Neural crest cell (in vitro differentiated cells): Measurements from ENCODE around the gene FADS2. TPM values are rescaled to one million over a fixed set of nuclear protein-coding genes. Genes with fewer than 3 reads are reported as not detected.

Experiments
- DNase-seq: peaks from one replicate; pipeline ENCODE4 v3.0.0; 2021; ENCODE audit warnings: low read depth, mixed read lengths, low spot score
- H3K27ac Mint-ChIP-seq: one replicate; pipeline ENCODE4 v1.8.0; 2021; ENCODE audit warnings: mild to moderate bottlenecking, mixed read lengths; ENCODE audit not compliant: unreplicated experiment
- H3K27me3 Mint-ChIP-seq: 2 replicates; pipeline ENCODE4 v1.8.0; 2021; ENCODE audit warnings: low read depth, mild to moderate bottlenecking, mixed read lengths
- H3K36me3 Mint-ChIP-seq: 2 replicates; pipeline ENCODE4 v1.8.0; 2021; ENCODE audit warnings: low read depth, mild to moderate bottlenecking, mixed read lengths
- H3K4me1 Mint-ChIP-seq: 2 replicates; pipeline ENCODE4 v1.8.0; 2021; ENCODE audit warnings: mixed read lengths
- H3K4me3 Mint-ChIP-seq: one replicate; pipeline ENCODE4 v1.8.0; 2021; ENCODE audit warnings: mild to moderate bottlenecking, mixed read lengths
- H3K9me3 Mint-ChIP-seq: 2 replicates; pipeline ENCODE4 v1.8.0; 2021; ENCODE audit warnings: mixed read lengths
- CTCF ChIP-seq: fragments of 200-600 bp; sonication (generic); conservative IDR thresholded peaks from 2 replicates; pipeline ENCODE4 v1.5.0; 2021; ENCODE audit warnings: antibody characterized with exemption, mild to moderate bottlenecking
- total RNA-seq: library from RNA; stranded (reverse); gene quantifications from 2 replicates; pipeline ENCODE4 v1.2.1, GENCODE V29; 2021

Gene FADS2
- total RNA-seq, 1 donor from 2014 or later, result 976 TPM

GRCh38 chr11:61814247-61814957 is 13.7 kb upstream of the FADS2 start:
- Mint-ChIP-seq H3K27me3 (no peaks in the 10 kb centered on the region), H3K9me3 (peaks cover 9% of the 10 kb centered on the region), H3K27ac (peak overlapping the region; percentile 100), H3K4me1 (peaks cover 26% of the 10 kb centered on the region), H3K4me3 (peak overlapping the region; percentile 94), H3K36me3 (peaks cover 38% of the 10 kb centered on the region)
- no peak for DNase-seq
- no peak for TF ChIP-seq CTCF

GRCh38 chr11:61814958-61815789 is 12.9 kb upstream of the FADS2 start:
- Mint-ChIP-seq H3K27me3 (no peaks in the 10 kb centered on the region), H3K4me1 (peaks cover 26% of the 10 kb centered on the region), H3K36me3 (peaks cover 33% of the 10 kb centered on the region), H3K9me3 (peaks cover 9% of the 10 kb centered on the region), H3K27ac (peak overlapping the region; percentile 100), H3K4me3 (peak overlapping the region; percentile 94)
- TF ChIP-seq CTCF, result no peak
- DNase-seq, result peak; percentile 91

GRCh38 chr11:61815790-61816735 is 12.0 kb upstream of the FADS2 start:
- no peak for TF ChIP-seq CTCF
- peak; percentile 54 for DNase-seq
- Mint-ChIP-seq H3K27ac (peak overlapping the region; percentile 100), H3K4me1 (peaks cover 26% of the 10 kb centered on the region), H3K27me3 (no peaks in the 10 kb centered on the region), H3K4me3 (peak overlapping the region; percentile 94), H3K9me3 (peaks cover 9% of the 10 kb centered on the region), H3K36me3 (peaks cover 27% of the 10 kb centered on the region)

GRCh38 chr11:61816736-61817455 is 11.2 kb upstream of the FADS2 start, which contains the start of gene FADS1:
Gene FADS1 (minus strand): TSS chr11:61817003. CDS start chr11:61816929, 74 bp downstream.
- Mint-ChIP-seq H3K9me3 (peaks cover 9% of the 10 kb centered on the region), H3K36me3 (peaks cover 25% of the 10 kb centered on the region), H3K27me3 (no peaks in the 10 kb centered on the region), H3K4me1 (peaks cover 26% of the 10 kb centered on the region), H3K27ac (peak within 1 kb of the TSS; percentile 100), H3K4me3 (peak within 1 kb of the TSS; percentile 94)
- TF ChIP-seq CTCF, result peak; percentile 69
- DNase-seq, result peak; percentile 98
